Measurements from ENCODE around the gene SLC27A6.
"Not testable (repeated sequence)": the region's sequence is repeated elsewhere in the genome, so short reads cannot be mapped to it uniquely, and the experiment has no call there.

Gene SLC27A6

GRCh38 chr5:128965011-128965637 is at the start of gene SLC27A6:
TSS of gene SLC27A6 (plus strand) at chr5:128965488. CDS start at chr5:128966138, 650 bp downstream.
- no peak for DNase-seq

GRCh38 chr5:128919542-128919941 is 45.7 kb upstream of the SLC27A6 start:
- no peak for DNase-seq

- no peak for DNase-seq
Observed at GRCh38 chr5:128920345-128921215, 44.7 kb upstream of the SLC27A6 start.

GRCh38 chr5:128924299-128924698 is 41.0 kb upstream of the SLC27A6 start:
- no peak for DNase-seq

GRCh38 chr5:128925973-128926372 is 39.3 kb upstream of the SLC27A6 start:
- no peak for DNase-seq

- no peak for DNase-seq
Observed at GRCh38 chr5:128927644-128928043, 37.6 kb upstream of the SLC27A6 start.

GRCh38 chr5:128932232-128932631 is 33.1 kb upstream of the SLC27A6 start:
- DNase-seq: not testable (repeated sequence)

- not testable (repeated sequence) for DNase-seq
Observed at GRCh38 chr5:128943100-128943499, 22.2 kb upstream of the SLC27A6 start.

- no peak for DNase-seq
Observed at GRCh38 chr5:128949847-128950546, 15.3 kb upstream of the SLC27A6 start.

GRCh38 chr5:128951301-128951700 is 14.0 kb upstream of the SLC27A6 start:
- not testable (repeated sequence) for DNase-seq

GRCh38 chr5:128956164-128956563 is 9.1 kb upstream of the SLC27A6 start:
- DNase-seq: no peak

GRCh38 chr5:128962211-128962610 is 3.1 kb upstream of the SLC27A6 start:
- no peak for DNase-seq

GRCh38 chr5:128965638-128966302 is 482 bp downstream of the SLC27A6 start:
- no peak for DNase-seq

- DNase-seq: no peak
Observed at GRCh38 chr5:128966375-128966774, 1.1 kb downstream of the SLC27A6 start.

GRCh38 chr5:128966846-128967245 is 1.6 kb downstream of the SLC27A6 start:
- DNase-seq: no peak

- DNase-seq: no peak
Observed at GRCh38 chr5:128973244-128973643, 8.0 kb downstream of the SLC27A6 start.

- no peak for DNase-seq
Observed at GRCh38 chr5:128974567-128974966, 9.3 kb downstream of the SLC27A6 start.

- no peak for DNase-seq
Observed at GRCh38 chr5:128979761-128980160, 14.5 kb downstream of the SLC27A6 start.

GRCh38 chr5:128980917-128981316 is 15.6 kb downstream of the SLC27A6 start:
- DNase-seq: no peak

- DNase-seq: no peak
Observed at GRCh38 chr5:128984480-128984879, 19.2 kb downstream of the SLC27A6 start.

GRCh38 chr5:128988476-128988875 is 23.2 kb downstream of the SLC27A6 start:
- no peak for DNase-seq

GRCh38 chr5:129001841-129002526 is 36.7 kb downstream of the SLC27A6 start:
- no peak for DNase-seq

- DNase-seq: no peak
Observed at GRCh38 chr5:129002527-129002842, 37.2 kb downstream of the SLC27A6 start.

Measured in CD4-positive, alpha-beta T cell treated with Interleukin-12 subunit alpha and Interleukin-12 subunit beta, for 1 hour (primary cell).